ENCODE measurements around the gene TMEM235. TPM values are rescaled to one million over a fixed set of nuclear protein-coding genes. Genes with fewer than 3 reads are reported as not detected.

Gene TMEM235
- total and polyA plus RNA-seq, 9 of the 15 experiments (the other 6 are each of a cell fraction or from before 2014, with no cell fraction given), result not detected

DNA sequence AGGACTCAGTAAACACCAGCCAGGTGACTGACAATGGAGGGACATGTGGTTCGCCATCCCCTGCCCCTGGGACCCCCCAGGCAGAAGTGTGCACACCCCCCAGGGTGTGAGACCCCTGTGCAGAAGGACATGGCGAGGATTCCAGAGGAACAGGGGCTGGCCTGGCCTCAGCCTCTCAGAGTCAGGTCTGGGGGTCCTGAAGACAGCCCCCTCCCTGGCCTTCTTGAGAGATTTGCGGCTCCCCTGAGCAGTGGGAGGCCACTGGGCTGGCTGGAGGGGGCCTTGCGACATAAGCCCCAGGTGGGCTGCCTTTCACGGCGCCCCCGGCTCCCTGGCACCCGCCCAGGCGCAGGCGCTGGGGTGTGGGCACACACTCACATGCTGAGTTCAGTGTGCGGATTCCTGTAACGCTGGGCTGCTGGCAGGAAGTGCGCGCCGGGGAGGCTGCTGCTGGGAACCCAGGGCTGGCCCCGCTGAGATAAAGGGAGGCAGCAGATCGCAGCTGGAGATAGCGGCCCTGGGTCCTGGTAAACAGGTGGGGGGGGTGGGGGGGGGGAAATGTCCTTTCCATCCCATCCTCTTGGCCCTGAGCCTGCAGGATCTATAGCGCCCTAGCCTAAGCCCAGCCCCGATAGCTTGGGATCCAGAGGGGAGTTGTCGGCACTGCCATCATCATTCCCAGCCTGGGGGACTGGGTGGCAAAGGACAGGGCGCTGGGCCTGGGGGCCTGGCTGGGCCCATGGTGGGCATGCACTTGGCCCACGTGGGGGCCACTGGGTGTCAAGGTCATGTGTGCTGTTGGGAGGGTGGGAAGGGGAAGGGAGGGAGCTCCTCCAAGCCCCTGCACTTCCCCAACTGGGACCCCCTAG lies 27.1 kb downstream of the TMEM235 start:
- Histone ChIP-seq H4K20me1 (replicated peaks; ENCODE audit: control insufficient read depth, insufficient read depth, low read length) (no peaks in the 10 kb centered on the region), H3K4me2 (ENCODE audit: insufficient read depth, low read length) (peak overlapping the region; percentile 82), H3K9ac (ENCODE audit: insufficient read depth in 1 of 2, low read depth in 2 of 2, low read length in 2 of 2) (peak overlapping the region; percentile 74 to 89), H3K9me3 (replicated peaks; ENCODE audit: control insufficient read depth, insufficient read depth, low read depth, low read length) (no peaks in the 10 kb centered on the region), H3K27ac (ENCODE audit: extremely low read depth, low read depth, low read length) (peak overlapping the region; percentile 78), H3K27me3 (ENCODE audit: control insufficient read depth in 2 of 2, insufficient read depth in 2 of 2, low read length in 2 of 2) (no peaks in the 10 kb centered on the region), H2AFZ (ENCODE audit: low read depth, low read length) (peak overlapping the region; percentile 53), H3K4me1 (replicated peaks in 1 of 2; ENCODE audit: control insufficient read depth in 2 of 2, insufficient read depth in 2 of 2, low read length in 2 of 2) (peaks cover 69 to 87% of the 10 kb centered on the region in 2 experiments), H3K9me1 (ENCODE audit: control insufficient read depth, insufficient read depth, low read length) (no peaks in the 10 kb centered on the region), H3K4me3 (peak overlapping the region; percentile 35), H3K79me2 (ENCODE audit: control insufficient read depth, insufficient read depth, low read length) (peaks cover 28% of the 10 kb centered on the region), H3K36me3 (ENCODE audit: control insufficient read depth, insufficient read depth, low read length) (no peaks in the 10 kb centered on the region)
- DNase-seq (ENCODE audit: extremely low read depth in 1 of 4, low spot score in 3 of 4) (peak; percentile 85 to 93 (median 90)), ATAC-seq (peak; percentile 47), FAIRE-seq (no peak)
- POLR2A ChIA-PET, result interaction anchor here (0.6 to 1.6 kb wide), 5 partner anchors 9 to 570 kb away, joined by 3 to 7 read pairs (median 3); no protein-coding TSS in a partner anchor
- 5% methylated on average over 20 of the region's 23 CpGs for WGBS (ENCODE audit: insufficient coverage, low coverage, missing lambda C conversion rate)
- CTCF ChIA-PET (ENCODE audit: low intra/inter-chr PET ratio), result no interaction called here
- BruUV-seq (replicated peaks), result no TSS peak
- in situ Hi-C loops (cut with MboI) (no loop called here), intact Hi-C loops (cut with micrococcal nuclease) (no loop called here)
- peak; percentile 81 for TF ChIP-seq MYNN (IDR thresholded peaks at IDR 0.05)
- TF ChIP-seq MYNN (CRISPR knock-in tag; IDR thresholded peaks at IDR 0.05), result no peak
- TF ChIP-seq, protein P1, sequence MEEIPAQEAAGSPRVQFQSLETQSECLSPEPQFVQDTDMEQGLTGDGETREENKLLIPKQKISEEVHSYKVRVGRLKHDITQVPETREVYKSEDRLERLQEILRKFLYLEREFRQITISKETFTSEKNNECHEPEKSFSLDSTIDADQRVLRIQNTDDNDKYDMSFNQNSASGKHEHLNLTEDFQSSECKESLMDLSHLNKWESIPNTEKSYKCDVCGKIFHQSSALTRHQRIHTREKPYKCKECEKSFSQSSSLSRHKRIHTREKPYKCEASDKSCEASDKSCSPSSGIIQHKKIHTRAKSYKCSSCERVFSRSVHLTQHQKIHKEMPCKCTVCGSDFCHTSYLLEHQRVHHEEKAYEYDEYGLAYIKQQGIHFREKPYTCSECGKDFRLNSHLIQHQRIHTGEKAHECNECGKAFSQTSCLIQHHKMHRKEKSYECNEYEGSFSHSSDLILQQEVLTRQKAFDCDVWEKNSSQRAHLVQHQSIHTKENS (CRISPR knock-in tag; IDR thresholded peaks at IDR 0.05), result no peak
- 0 out of 2 replicates have a peak, but pooled peaks have one; percentile 7 for TF ChIP-seq SMAD3 (CRISPR knock-in tag; conservative IDR thresholded peaks at IDR 0.05)
- TF ChIP-seq ZNF347 (CRISPR knock-in tag; IDR thresholded peaks at IDR 0.05; ENCODE audit: low read depth), result no peak
- TF ChIP-seq, protein P2, sequence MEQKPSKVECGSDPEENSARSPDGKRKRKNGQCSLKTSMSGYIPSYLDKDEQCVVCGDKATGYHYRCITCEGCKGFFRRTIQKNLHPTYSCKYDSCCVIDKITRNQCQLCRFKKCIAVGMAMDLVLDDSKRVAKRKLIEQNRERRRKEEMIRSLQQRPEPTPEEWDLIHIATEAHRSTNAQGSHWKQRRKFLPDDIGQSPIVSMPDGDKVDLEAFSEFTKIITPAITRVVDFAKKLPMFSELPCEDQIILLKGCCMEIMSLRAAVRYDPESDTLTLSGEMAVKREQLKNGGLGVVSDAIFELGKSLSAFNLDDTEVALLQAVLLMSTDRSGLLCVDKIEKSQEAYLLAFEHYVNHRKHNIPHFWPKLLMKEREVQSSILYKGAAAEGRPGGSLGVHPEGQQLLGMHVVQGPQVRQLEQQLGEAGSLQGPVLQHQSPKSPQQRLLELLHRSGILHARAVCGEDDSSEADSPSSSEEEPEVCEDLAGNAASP (IDR thresholded peaks at IDR 0.05), result no peak
- no peak for TF ChIP-seq FOXA1 (IDR thresholded peaks at IDR 0.05; ENCODE audit: borderline replicate concordance)
- TF ChIP-seq NCOA1 (IDR thresholded peaks at IDR 0.05; ENCODE audit: low read depth), result no peak
- TF ChIP-seq, protein P3, sequence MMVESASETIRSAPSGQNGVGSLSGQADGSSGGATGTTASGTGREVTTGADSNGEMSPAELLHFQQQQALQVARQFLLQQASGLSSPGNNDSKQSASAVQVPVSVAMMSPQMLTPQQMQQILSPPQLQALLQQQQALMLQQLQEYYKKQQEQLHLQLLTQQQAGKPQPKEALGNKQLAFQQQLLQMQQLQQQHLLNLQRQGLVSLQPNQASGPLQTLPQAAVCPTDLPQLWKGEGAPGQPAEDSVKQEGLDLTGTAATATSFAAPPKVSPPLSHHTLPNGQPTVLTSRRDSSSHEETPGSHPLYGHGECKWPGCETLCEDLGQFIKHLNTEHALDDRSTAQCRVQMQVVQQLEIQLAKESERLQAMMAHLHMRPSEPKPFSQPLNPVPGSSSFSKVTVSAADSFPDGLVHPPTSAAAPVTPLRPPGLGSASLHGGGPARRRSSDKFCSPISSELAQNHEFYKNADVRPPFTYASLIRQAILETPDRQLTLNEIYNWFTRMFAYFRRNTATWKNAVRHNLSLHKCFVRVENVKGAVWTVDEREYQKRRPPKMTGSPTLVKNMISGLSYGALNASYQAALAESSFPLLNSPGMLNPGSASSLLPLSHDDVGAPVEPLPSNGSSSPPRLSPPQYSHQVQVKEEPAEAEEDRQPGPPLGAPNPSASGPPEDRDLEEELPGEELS (CRISPR knock-in tag; IDR thresholded peaks at IDR 0.05; ENCODE audit: borderline replicate concordance), result no peak
- TF ChIP-seq CBFA2T2 (conservative IDR thresholded peaks at IDR 0.05), result peak; percentile 69
- TF ChIP-seq ZNF3 (CRISPR knock-in tag; IDR thresholded peaks at IDR 0.05), result no peak
- TF ChIP-seq CBX8 (IDR thresholded peaks at IDR 0.05; ENCODE audit: borderline replicate concordance, extremely low read depth, low read depth, low read length, poor library complexity, severe bottlenecking), result no peak
- TF ChIP-seq XRCC5 (IDR thresholded peaks at IDR 0.05; ENCODE audit: low read depth, low read length), result no peak
- TF ChIP-seq LARP7 (IDR thresholded peaks at IDR 0.05), result no peak
- no peak for TF ChIP-seq FOS (IDR thresholded peaks at IDR 0.05; ENCODE audit: extremely low read depth, insufficient read length)
- TF ChIP-seq TCF7L2 (IDR thresholded peaks at IDR 0.05; ENCODE audit: low read depth, low read length), result no peak
- TF ChIP-seq MYC (IDR thresholded peaks at IDR 0.05; ENCODE audit: low read depth, low read length), result peak; percentile 71
- TF ChIP-seq MYC (CRISPR knock-in tag; IDR thresholded peaks at IDR 0.05; ENCODE audit: borderline replicate concordance, low read depth), result peak; percentile 69; the same call in 1 of the 2 replicates
